T-helper 1 cell (primary cell): ENCODE measurements around the gene ZNF837.
"Not testable (repeated sequence)": the region's sequence is repeated elsewhere in the genome, so short reads cannot be mapped to it uniquely, and the experiment has no call there.

Source experiments
- DNase-seq, 5 donors: peaks; one replicate each; pipeline ENCODE4 v3.0.0-alpha.2; 2012 to 2020

The ZNF837 gene

GRCh38 chr19:58395979-58396627 is 15.3 kb upstream of the ZNF837 start:
- no peak for DNase-seq

GRCh38 chr19:58395220-58395978 is 14.6 kb upstream of the ZNF837 start, which contains the start of gene RNF225:
Gene RNF225 (plus strand): TSS chr19:58395656. CDS start chr19:58396090, 434 bp downstream.
- no peak for DNase-seq

GRCh38 chr19:58394821-58395219 is 14.0 kb upstream of the ZNF837 start:
- no peak for DNase-seq

- no peak for DNase-seq
Observed at GRCh38 chr19:58393725-58394033, 12.8 kb upstream of the ZNF837 start.

- DNase-seq = no peak
Observed at GRCh38 chr19:58392945-58393724, 12.3 kb upstream of the ZNF837 start.

GRCh38 chr19:58388175-58388526 is 7.3 kb upstream of the ZNF837 start:
- no peak for DNase-seq

- no peak for DNase-seq
Observed at GRCh38 chr19:58387338-58388174, 6.7 kb upstream of the ZNF837 start.

- DNase-seq = peak; percentile 94 to 99 (median 94)
Observed at GRCh38 chr19:58386576-58387337, 5.9 kb upstream of the ZNF837 start, which contains the start of gene RPS5. Gene RPS5 (plus strand): TSS chr19:58387269. CDS start chr19:58388138, 869 bp downstream.

- DNase-seq = no peak
Observed at GRCh38 chr19:58385891-58386575, 5.2 kb upstream of the ZNF837 start.

GRCh38 chr19:58385313-58385890 is 4.6 kb upstream of the ZNF837 start:
- DNase-seq = no peak

- no peak for DNase-seq
Observed at GRCh38 chr19:58382997-58383603, 2.3 kb upstream of the ZNF837 start.

GRCh38 chr19:58381460-58382212 is 806 bp upstream of the ZNF837 start:
- no peak for DNase-seq

GRCh38 chr19:58380037-58380661 is 681 bp downstream of the ZNF837 start:
- no peak for DNase-seq

GRCh38 chr19:58379246-58379645 is 1.6 kb downstream of the ZNF837 start:
- DNase-seq = no peak

- DNase-seq = not testable (repeated sequence)
Observed at GRCh38 chr19:58376724-58377123, 4.1 kb downstream of the ZNF837 start.

- DNase-seq = no peak
Observed at GRCh38 chr19:58374200-58374599, 6.6 kb downstream of the ZNF837 start.

- no peak for DNase-seq
Observed at GRCh38 chr19:58372311-58373133, 8.3 kb downstream of the ZNF837 start.
